Measurements from ENCODE around the gene BEST4.

The BEST4 gene

DNA sequence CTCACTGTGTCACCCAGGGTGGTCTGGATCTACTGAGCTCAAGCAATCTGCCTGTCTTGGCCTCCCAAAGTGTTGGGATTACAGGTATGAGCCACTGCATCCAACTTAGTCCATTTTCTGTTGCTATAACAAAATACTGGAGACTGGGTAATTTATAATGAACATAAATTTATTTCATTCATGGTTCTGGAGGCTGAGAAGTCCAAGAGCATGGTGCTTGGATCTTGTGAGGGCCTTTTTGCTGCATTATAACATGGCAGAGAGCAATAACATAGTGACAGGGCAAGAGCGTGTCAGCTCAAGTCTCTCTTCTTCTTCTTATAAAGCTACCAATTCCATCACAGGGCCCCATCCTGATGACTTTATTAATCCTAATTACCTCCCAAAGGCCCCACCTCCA lies 52.0 kb downstream of the BEST4 start:
- FAIRE-seq (no peak), DNase-seq (ENCODE audit: insufficient read length, low spot score) (no peak)
- TF ChIP-seq, protein P1, sequence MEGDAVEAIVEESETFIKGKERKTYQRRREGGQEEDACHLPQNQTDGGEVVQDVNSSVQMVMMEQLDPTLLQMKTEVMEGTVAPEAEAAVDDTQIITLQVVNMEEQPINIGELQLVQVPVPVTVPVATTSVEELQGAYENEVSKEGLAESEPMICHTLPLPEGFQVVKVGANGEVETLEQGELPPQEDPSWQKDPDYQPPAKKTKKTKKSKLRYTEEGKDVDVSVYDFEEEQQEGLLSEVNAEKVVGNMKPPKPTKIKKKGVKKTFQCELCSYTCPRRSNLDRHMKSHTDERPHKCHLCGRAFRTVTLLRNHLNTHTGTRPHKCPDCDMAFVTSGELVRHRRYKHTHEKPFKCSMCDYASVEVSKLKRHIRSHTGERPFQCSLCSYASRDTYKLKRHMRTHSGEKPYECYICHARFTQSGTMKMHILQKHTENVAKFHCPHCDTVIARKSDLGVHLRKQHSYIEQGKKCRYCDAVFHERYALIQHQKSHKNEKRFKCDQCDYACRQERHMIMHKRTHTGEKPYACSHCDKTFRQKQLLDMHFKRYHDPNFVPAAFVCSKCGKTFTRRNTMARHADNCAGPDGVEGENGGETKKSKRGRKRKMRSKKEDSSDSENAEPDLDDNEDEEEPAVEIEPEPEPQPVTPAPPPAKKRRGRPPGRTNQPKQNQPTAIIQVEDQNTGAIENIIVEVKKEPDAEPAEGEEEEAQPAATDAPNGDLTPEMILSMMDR (IDR thresholded peaks at IDR 0.05; ENCODE audit: insufficient read depth, missing control alignments), result no peak

DNA sequence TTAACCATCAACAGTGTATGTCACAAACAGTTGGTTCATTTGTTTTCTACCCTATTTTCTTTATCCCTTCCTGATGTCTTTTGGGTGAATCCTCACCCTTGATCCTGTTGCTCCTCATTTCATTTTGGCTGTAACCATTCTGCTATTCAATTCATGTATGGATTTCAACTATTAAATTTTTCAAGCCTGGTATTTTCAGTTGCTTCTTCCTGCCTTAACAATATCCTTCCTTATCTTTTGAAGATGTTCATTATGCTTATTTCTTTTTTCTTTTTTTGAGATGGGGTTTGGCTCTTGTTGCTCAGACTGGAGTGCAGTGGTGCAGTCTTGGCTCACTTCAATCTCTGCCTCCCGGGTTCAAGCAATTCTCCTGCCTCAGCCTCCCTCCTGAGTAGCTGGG lies 54.2 kb downstream of the BEST4 start:
- TF ChIP-seq, protein P1 (IDR thresholded peaks at IDR 0.05; ENCODE audit: insufficient read depth, missing control alignments), result no peak
- no peak for FAIRE-seq
- DNase-seq (ENCODE audit: insufficient read length, low spot score), result no peak
